Measurements from ENCODE around the gene UNK.
"Not testable (repeated sequence)": the region's sequence is repeated elsewhere in the genome, so short reads cannot be mapped to it uniquely, and the experiment has no call there.

Gene UNK

GRCh38 chr17:75771334-75772281 lies 13.0 kb upstream of the UNK start:
- DNase-seq, result no peak

GRCh38 chr17:75773121-75773807 lies 11.3 kb upstream of the UNK start:
- no peak for DNase-seq

GRCh38 chr17:75773808-75774470 lies 10.7 kb upstream of the UNK start:
- no peak for DNase-seq

- DNase-seq, result no peak
Observed at GRCh38 chr17:75774471-75774990, 10.1 kb upstream of the UNK start.

GRCh38 chr17:75774991-75775668 lies 9.5 kb upstream of the UNK start:
- peak in 1 of 51 donors; percentile 27 for DNase-seq

GRCh38 chr17:75776386-75777295 lies 8.0 kb upstream of the UNK start:
- DNase-seq, result no peak

- no peak for DNase-seq
Observed at GRCh38 chr17:75777296-75777922, 7.2 kb upstream of the UNK start.

GRCh38 chr17:75778066-75778860 lies 6.3 kb upstream of the UNK start:
- not testable (repeated sequence) for DNase-seq

- DNase-seq, result peak in 2 of 51 donors; percentile 56 to 69
Observed at GRCh38 chr17:75778861-75779249, 5.8 kb upstream of the UNK start.

- DNase-seq, result peak; percentile 43 to 99 (median 94)
Observed at GRCh38 chr17:75779250-75779986, 5.2 kb upstream of the UNK start.

GRCh38 chr17:75779987-75780889 lies 4.4 kb upstream of the UNK start:
- no peak for DNase-seq

GRCh38 chr17:75783069-75783783 lies 1.4 kb upstream of the UNK start:
- DNase-seq, result peak in 2 of 51 donors; percentile 21 to 74

GRCh38 chr17:75783803-75784472 lies 668 bp upstream of the UNK start:
- peak in 5 of 51 donors; percentile 23 to 72 (median 49) for DNase-seq

- peak in 49 of 51 donors; percentile 74 to 99 (median 91) for DNase-seq
Observed at GRCh38 chr17:75785016-75785890, 647 bp downstream of the UNK start.
